Activated B cell treated with CpG ODN at 0.5 μM for 24 hours (primary cell): ENCODE results near the gene SELENOK. TPM values are rescaled to one million over a fixed set of nuclear protein-coding genes. Genes with fewer than 3 reads are reported as not detected.

ENCODE experiments used
- ATAC-seq: fragments of 200-7000 bp; cut with Tn5 transposase; one replicate; pipeline ENCODE4 v1.10.0; 2021; ENCODE audit warnings: low read depth, mild to moderate bottlenecking, moderate library complexity
- CTCF ChIA-PET: fragments of 350-600 bp; sonication (Branson Sonifier 250); formaldehyde crosslinking; loops from one replicate; lab custom pipeline; 2021; ENCODE audit warnings: antibody characterized with exemption; lab: Charles Lee
- POLR2A ChIA-PET: fragments of 350-600 bp; sonication (Branson Sonifier 250); formaldehyde crosslinking; loops from one replicate; lab custom pipeline; 2021; ENCODE audit warnings: antibody characterized with exemption; lab: Charles Lee
- DNase-seq: peaks from one replicate; pipeline ENCODE4 v3.0.0; 2022
- H3K27ac Mint-ChIP-seq: one replicate; pipeline ENCODE4 v1.8.0; 2020; ENCODE audit warnings: mixed read lengths
- H3K27me3 Mint-ChIP-seq: one replicate; pipeline ENCODE4 v1.8.0; 2021; ENCODE audit warnings: mixed read lengths
- H3K36me3 Mint-ChIP-seq: one replicate; pipeline ENCODE4 v1.8.0; 2021; ENCODE audit warnings: low read depth, mixed read lengths
- H3K4me1 Mint-ChIP-seq: one replicate; pipeline ENCODE4 v1.8.0; 2021; ENCODE audit warnings: mixed read lengths
- H3K4me3 Mint-ChIP-seq: one replicate; pipeline ENCODE4 v1.8.0; 2020; ENCODE audit warnings: mild to moderate bottlenecking, mixed read lengths
- H3K9me3 Mint-ChIP-seq: one replicate; pipeline ENCODE4 v1.8.0; 2020; ENCODE audit warnings: mixed read lengths
- intact Hi-C: fragments of 100-400 bp; cut with micrococcal nuclease; formaldehyde crosslinking; loops from one replicate; pipeline ENCODE4 v1.15.1; 2024
- total RNA-seq: library from RNA; stranded (reverse); gene quantifications from 2 replicates; pipeline ENCODE4 v1.2.3, GENCODE V29; 2022
- TF ChIP-seq, protein P1 (sequence below): fragments of 200-600 bp; IDR thresholded peaks from one replicate; pipeline ENCODE4 v1.8.0; 2022; ENCODE audit warnings: antibody characterized with exemption, mild to moderate bottlenecking

Gene SELENOK
- total RNA-seq, result 29.8 and 43.3 TPM in 2 replicates

DNA sequence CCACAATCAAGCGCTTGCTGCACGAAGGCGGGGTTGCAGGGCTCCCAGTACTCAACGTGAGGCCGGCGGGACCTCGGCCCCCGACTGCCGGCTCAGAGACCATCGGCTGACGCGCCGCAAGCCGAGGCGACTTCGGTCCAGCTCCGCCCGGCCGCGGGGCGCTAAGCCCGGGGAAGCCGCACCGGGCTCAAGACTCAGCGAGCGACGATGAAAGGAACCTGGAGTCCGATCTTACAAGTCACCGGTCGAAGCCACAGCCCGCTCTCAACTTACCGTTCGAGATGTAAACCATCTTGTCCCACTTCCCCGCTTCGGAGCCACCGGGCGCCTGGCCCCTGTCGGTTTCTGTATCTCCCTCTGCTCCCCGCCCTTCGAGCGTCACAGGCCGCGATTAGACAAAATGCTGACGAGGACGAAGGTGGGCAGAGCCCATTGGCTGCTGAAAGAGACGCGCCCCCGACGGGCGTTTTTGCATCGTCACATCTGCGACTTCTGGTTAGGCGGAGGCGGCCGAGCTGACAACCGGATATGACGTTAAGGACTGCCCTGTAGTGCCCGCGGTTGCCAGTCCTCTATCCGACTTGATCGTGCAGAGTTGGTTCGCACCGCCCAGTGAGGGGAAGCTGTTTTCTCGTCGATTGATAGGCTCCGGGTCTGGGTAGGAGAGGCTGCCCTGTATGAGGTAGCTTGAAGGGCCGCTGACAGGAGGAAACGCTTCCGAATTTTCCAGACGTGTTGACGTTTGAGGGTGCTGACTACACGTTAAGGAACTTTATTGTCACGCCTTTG lies at the start of gene SELENOK:
SELENOK (minus strand) TSS at position 363 of the 789 bp plus-strand sequence.
- intact Hi-C loops, result loop anchor here (1.0 kb wide), 3 partner anchors 9 to 544 kb away; partner anchors contain the start of genes ACTR8 and DCP1A
- H3K27ac Mint-ChIP-seq, result peak within 1 kb of the TSS; percentile 97
- ChIA-PET POLR2A (interaction anchor here (0.6 to 2.9 kb wide), 7 partner anchors 10 to 568 kb away, joined by 3 to 52 read pairs (median 5); partner anchors contain the start of genes ACTR8 and DCP1A), CTCF (no interaction called here)
- peaks cover 34% of the 10 kb centered on the region for H3K4me1 Mint-ChIP-seq
- H3K9me3 Mint-ChIP-seq, result no peaks in the 10 kb centered on the region
- DNase-seq (peak; percentile 88), ATAC-seq (peak; percentile 95)
- peak within 1 kb of the TSS; percentile 93 for H3K4me3 Mint-ChIP-seq
- H3K27me3 Mint-ChIP-seq, result peaks cover 12% of the 10 kb centered on the region
- peaks cover 33% of the 10 kb centered on the region for H3K36me3 Mint-ChIP-seq
- TF ChIP-seq, protein P1, sequence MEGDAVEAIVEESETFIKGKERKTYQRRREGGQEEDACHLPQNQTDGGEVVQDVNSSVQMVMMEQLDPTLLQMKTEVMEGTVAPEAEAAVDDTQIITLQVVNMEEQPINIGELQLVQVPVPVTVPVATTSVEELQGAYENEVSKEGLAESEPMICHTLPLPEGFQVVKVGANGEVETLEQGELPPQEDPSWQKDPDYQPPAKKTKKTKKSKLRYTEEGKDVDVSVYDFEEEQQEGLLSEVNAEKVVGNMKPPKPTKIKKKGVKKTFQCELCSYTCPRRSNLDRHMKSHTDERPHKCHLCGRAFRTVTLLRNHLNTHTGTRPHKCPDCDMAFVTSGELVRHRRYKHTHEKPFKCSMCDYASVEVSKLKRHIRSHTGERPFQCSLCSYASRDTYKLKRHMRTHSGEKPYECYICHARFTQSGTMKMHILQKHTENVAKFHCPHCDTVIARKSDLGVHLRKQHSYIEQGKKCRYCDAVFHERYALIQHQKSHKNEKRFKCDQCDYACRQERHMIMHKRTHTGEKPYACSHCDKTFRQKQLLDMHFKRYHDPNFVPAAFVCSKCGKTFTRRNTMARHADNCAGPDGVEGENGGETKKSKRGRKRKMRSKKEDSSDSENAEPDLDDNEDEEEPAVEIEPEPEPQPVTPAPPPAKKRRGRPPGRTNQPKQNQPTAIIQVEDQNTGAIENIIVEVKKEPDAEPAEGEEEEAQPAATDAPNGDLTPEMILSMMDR, result no peak

DNA sequence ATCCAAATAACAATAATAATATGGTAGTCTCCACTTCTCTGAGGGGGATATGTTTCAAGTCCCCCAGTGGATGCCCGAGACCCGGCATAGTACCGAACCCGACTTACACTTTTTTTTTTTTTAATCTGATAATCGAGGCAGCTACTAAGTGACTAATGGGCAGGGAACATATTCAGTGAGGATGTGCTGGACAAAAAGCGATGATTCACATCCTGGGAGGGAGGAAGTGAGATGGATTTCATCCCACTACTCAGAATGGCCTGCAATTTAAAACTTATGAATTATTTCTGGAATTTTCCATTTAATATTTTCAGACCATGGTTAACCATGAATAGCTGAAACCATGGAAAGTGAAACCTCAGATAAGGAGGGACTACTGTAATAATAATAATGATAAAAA lies 49.5 kb upstream of the SELENOK start:
- ATAC-seq (no peak), DNase-seq (no peak)
- H3K9me3 Mint-ChIP-seq, result peaks cover 8% of the 10 kb centered on the region
- H3K4me1 Mint-ChIP-seq, result no peaks in the 10 kb centered on the region
- TF ChIP-seq, protein P1, result no peak
- no peak overlapping the region for H3K4me3 Mint-ChIP-seq
- intact Hi-C loops, result no loop called here
- CTCF ChIA-PET, result no interaction called here
- POLR2A ChIA-PET, result interaction anchor here (0.7 kb wide), 1 partner anchor 485 kb away, joined by 3 read pairs; no protein-coding TSS in a partner anchor
- peaks cover 15% of the 10 kb centered on the region for H3K27me3 Mint-ChIP-seq
- H3K27ac Mint-ChIP-seq, result no peak overlapping the region
- no peaks in the 10 kb centered on the region for H3K36me3 Mint-ChIP-seq

DNA sequence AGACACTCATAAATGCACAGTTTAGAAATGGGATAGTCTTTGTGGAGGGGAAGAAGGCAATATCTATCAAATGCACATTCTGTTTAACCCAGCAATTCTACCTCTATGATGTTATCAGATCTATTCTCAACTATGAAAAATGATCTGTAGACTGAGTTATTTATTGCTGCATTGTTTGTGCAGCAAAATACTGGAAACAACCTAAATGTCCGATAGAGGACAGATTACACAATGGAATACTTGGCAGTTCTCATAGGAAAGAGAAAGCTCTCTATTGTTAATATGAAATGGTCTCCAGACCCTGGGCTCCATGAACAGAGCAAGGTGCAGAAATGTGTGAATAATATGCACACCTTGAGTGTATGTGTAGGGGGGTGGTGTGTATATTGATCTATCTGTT lies 49.0 kb upstream of the SELENOK start:
- Mint-ChIP-seq H3K9me3 (peaks cover 4% of the 10 kb centered on the region), H3K4me1 (no peaks in the 10 kb centered on the region), H3K27me3 (peaks cover 16% of the 10 kb centered on the region), H3K4me3 (no peak overlapping the region), H3K36me3 (no peaks in the 10 kb centered on the region), H3K27ac (no peak overlapping the region)
- intact Hi-C loops, result no loop called here
- TF ChIP-seq, protein P1, result no peak
- ATAC-seq (no peak), DNase-seq (no peak)
- POLR2A ChIA-PET, result no interaction called here
- CTCF ChIA-PET, result no interaction called here

DNA sequence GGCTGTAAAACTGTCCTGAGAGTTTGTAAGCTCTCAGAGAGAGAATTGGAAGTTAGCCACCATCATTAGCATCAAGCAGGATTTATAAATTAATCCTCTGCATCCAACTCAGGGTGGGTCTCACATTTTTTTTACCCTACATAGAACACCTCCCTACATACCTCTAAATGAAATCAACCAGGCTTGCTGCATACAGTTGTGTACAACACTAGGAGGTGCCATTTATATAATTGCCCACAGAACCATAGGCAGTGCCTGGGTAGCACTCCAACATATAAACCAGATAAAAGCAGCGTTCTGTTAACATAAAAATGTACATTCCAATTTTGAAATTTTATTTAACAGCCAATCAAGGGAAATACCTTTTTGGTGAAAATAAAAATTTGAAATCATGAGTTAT lies 48.2 kb upstream of the SELENOK start:
- CTCF ChIA-PET, result interaction anchor here (2.0 kb wide), 1 partner anchor 20 kb away, joined by 7 read pairs; no protein-coding TSS in a partner anchor
- intact Hi-C loops, result loop anchor here (10.0 kb wide), 1 partner anchor 1805 kb away; no protein-coding TSS in a partner anchor
- Mint-ChIP-seq H3K27me3 (peaks cover 19% of the 10 kb centered on the region), H3K4me3 (no peak overlapping the region), H3K4me1 (no peaks in the 10 kb centered on the region), H3K36me3 (no peaks in the 10 kb centered on the region), H3K27ac (no peak overlapping the region), H3K9me3 (peaks cover 5% of the 10 kb centered on the region)
- ATAC-seq (no peak), DNase-seq (no peak)
- TF ChIP-seq, protein P1, result no peak
- POLR2A ChIA-PET, result no interaction called here

- no peaks in the 10 kb centered on the region for H3K36me3 Mint-ChIP-seq
- TF ChIP-seq, protein P1, result no peak
- DNase-seq (no peak), ATAC-seq (no peak)
- H3K27me3 Mint-ChIP-seq, result peaks cover 21% of the 10 kb centered on the region
- CTCF ChIA-PET, result interaction anchor here (1.1 to 2.0 kb wide), 5 partner anchors 11 to 1242 kb away, joined by 3 to 12 read pairs (median 7); no protein-coding TSS in a partner anchor
- intact Hi-C loops, result loop anchor here (10.0 kb wide), 1 partner anchor 1806 kb away; no protein-coding TSS in a partner anchor
- no peak overlapping the region for H3K27ac Mint-ChIP-seq
- no peak overlapping the region for H3K4me3 Mint-ChIP-seq
- POLR2A ChIA-PET, result no interaction called here
- peaks cover 7% of the 10 kb centered on the region for H3K9me3 Mint-ChIP-seq
- no peaks in the 10 kb centered on the region for H3K4me1 Mint-ChIP-seq
Observed at GRCh38 chr3:53939086-53939582, 47.5 kb upstream of the SELENOK start.
